Skeletal muscle satellite cell (primary cell): Measurements from ENCODE around the gene CCDC89. TPM values are rescaled to one million over a fixed set of nuclear protein-coding genes. Genes with fewer than 3 reads are reported as not detected.

Experiments
- H3K27me3 ChIP-seq: 2 replicates; pipeline ENCODE4 v1.7.0; 2013; ENCODE audit warnings: low read length; ENCODE audit not compliant: control insufficient read depth, insufficient read depth
- H3K36me3 ChIP-seq: 2 replicates; pipeline ENCODE4 v1.7.0; 2013; ENCODE audit warnings: mild to moderate bottlenecking, control low read depth, low read length; ENCODE audit not compliant: insufficient read depth
- H3K4me1 ChIP-seq: 2 replicates; pipeline ENCODE4 v1.7.0; 2013; ENCODE audit warnings: low read length; ENCODE audit not compliant: control insufficient read depth, insufficient read depth
- H3K4me2 ChIP-seq: 2 replicates; pipeline ENCODE4 v1.7.0; 2013; ENCODE audit warnings: mild to moderate bottlenecking, low read length
- H3K4me3 ChIP-seq: 2 replicates; pipeline ENCODE4 v1.7.0; 2013; ENCODE audit warnings: low read length
- H3K9ac ChIP-seq: 2 replicates; pipeline ENCODE4 v1.7.0; 2013; ENCODE audit warnings: mild to moderate bottlenecking, low read depth, low read length, moderate library complexity
- H3K9me3 ChIP-seq: replicated peaks from 2 replicates; pipeline ENCODE4 v1.7.0; 2013; ENCODE audit warnings: mild to moderate bottlenecking, control low read depth, low read length
- total RNA-seq: library from RNA; depleted of rRNA; stranded (reverse); fragments of >200 nt; gene quantifications from 2 replicates; pipeline ENCODE4 v1.2.3, GENCODE V29; 2012; rRNA removed

CCDC89 gene
- total RNA-seq: 3.7 and 4.6 TPM in 2 replicates

- Histone ChIP-seq H3K9ac (peak within 1 kb of the TSS; percentile 74), H3K9me3 (no peaks in the 10 kb centered on the region), H3K4me1 (peaks cover 26% of the 10 kb centered on the region), H3K27me3 (no peaks in the 10 kb centered on the region), H3K4me3 (peak within 1 kb of the TSS; percentile 74), H3K4me2 (peak within 1 kb of the TSS; percentile 91), H3K36me3 (no peaks in the 10 kb centered on the region)
Observed at GRCh38 chr11:85685820-85686459, at the start of gene CCDC89. TSS of gene CCDC89 (minus strand) at chr11:85686195. CDS start at chr11:85686130, 65 bp downstream.

GRCh38 chr11:85732965-85733364 is 47.0 kb upstream of the CCDC89 start:
- H3K4me3 ChIP-seq: no peak overlapping the region
- H3K27me3 ChIP-seq: no peaks in the 10 kb centered on the region
- no peaks in the 10 kb centered on the region for H3K4me1 ChIP-seq
- H3K9ac ChIP-seq: no peak overlapping the region
- H3K36me3 ChIP-seq: no peaks in the 10 kb centered on the region
- H3K9me3 ChIP-seq: no peaks in the 10 kb centered on the region
- no peak overlapping the region for H3K4me2 ChIP-seq

GRCh38 chr11:85726381-85726780 is 40.4 kb upstream of the CCDC89 start:
- no peaks in the 10 kb centered on the region for H3K9me3 ChIP-seq
- H3K4me2 ChIP-seq: no peak overlapping the region
- no peak overlapping the region for H3K4me3 ChIP-seq
- H3K36me3 ChIP-seq: no peaks in the 10 kb centered on the region
- no peaks in the 10 kb centered on the region for H3K27me3 ChIP-seq
- H3K9ac ChIP-seq: no peak overlapping the region
- H3K4me1 ChIP-seq: peaks cover 14% of the 10 kb centered on the region

- Histone ChIP-seq H3K36me3 (no peaks in the 10 kb centered on the region), H3K9ac (peak overlapping the region; percentile 2), H3K4me1 (peaks cover 14% of the 10 kb centered on the region), H3K4me3 (peak overlapping the region; percentile 29), H3K9me3 (no peaks in the 10 kb centered on the region), H3K4me2 (peak overlapping the region; percentile 37), H3K27me3 (no peaks in the 10 kb centered on the region)
Observed at GRCh38 chr11:85725510-85726258, 39.7 kb upstream of the CCDC89 start.

- Histone ChIP-seq H3K27me3 (no peaks in the 10 kb centered on the region), H3K36me3 (no peaks in the 10 kb centered on the region), H3K4me3 (no peak overlapping the region), H3K9me3 (no peaks in the 10 kb centered on the region), H3K4me1 (peaks cover 16% of the 10 kb centered on the region), H3K9ac (no peak overlapping the region), H3K4me2 (no peak overlapping the region)
Observed at GRCh38 chr11:85724748-85725465, 38.9 kb upstream of the CCDC89 start.

- H3K4me1 ChIP-seq: peaks cover 31% of the 10 kb centered on the region
- no peaks in the 10 kb centered on the region for H3K36me3 ChIP-seq
- H3K9ac ChIP-seq: no peak overlapping the region
- no peaks in the 10 kb centered on the region for H3K9me3 ChIP-seq
- H3K27me3 ChIP-seq: no peaks in the 10 kb centered on the region
- H3K4me3 ChIP-seq: no peak overlapping the region
- H3K4me2 ChIP-seq: no peak overlapping the region
Observed at GRCh38 chr11:85723088-85723487, 37.1 kb upstream of the CCDC89 start.

- Histone ChIP-seq H3K27me3 (no peaks in the 10 kb centered on the region), H3K4me2 (no peak overlapping the region), H3K9ac (no peak overlapping the region), H3K36me3 (no peaks in the 10 kb centered on the region), H3K4me3 (no peak overlapping the region), H3K4me1 (peaks cover 30% of the 10 kb centered on the region), H3K9me3 (no peaks in the 10 kb centered on the region)
Observed at GRCh38 chr11:85721191-85721590, 35.2 kb upstream of the CCDC89 start.

GRCh38 chr11:85718991-85719807 is 33.2 kb upstream of the CCDC89 start:
- H3K4me1 ChIP-seq: peaks cover 18% of the 10 kb centered on the region
- H3K36me3 ChIP-seq: no peaks in the 10 kb centered on the region
- H3K9me3 ChIP-seq: no peaks in the 10 kb centered on the region
- H3K9ac ChIP-seq: peak overlapping the region; percentile 82
- peak overlapping the region; percentile 78 for H3K4me2 ChIP-seq
- H3K27me3 ChIP-seq: no peaks in the 10 kb centered on the region
- H3K4me3 ChIP-seq: peak overlapping the region; percentile 65

GRCh38 chr11:85718126-85718943 is 32.3 kb upstream of the CCDC89 start:
- H3K9me3 ChIP-seq: no peaks in the 10 kb centered on the region
- peaks cover 18% of the 10 kb centered on the region for H3K4me1 ChIP-seq
- peak overlapping the region; percentile 65 for H3K4me3 ChIP-seq
- peak overlapping the region; percentile 78 for H3K4me2 ChIP-seq
- H3K9ac ChIP-seq: peak overlapping the region; percentile 82
- H3K27me3 ChIP-seq: no peaks in the 10 kb centered on the region
- no peaks in the 10 kb centered on the region for H3K36me3 ChIP-seq

GRCh38 chr11:85717429-85717828 is 31.4 kb upstream of the CCDC89 start:
- Histone ChIP-seq H3K9ac (peak overlapping the region; percentile 82), H3K36me3 (no peaks in the 10 kb centered on the region), H3K9me3 (no peaks in the 10 kb centered on the region), H3K4me1 (peaks cover 18% of the 10 kb centered on the region), H3K4me2 (peak overlapping the region; percentile 78), H3K4me3 (no peak overlapping the region), H3K27me3 (no peaks in the 10 kb centered on the region)
